A673 (cell line): ENCODE results near the gene RPL37. TPM values are rescaled to one million over a fixed set of nuclear protein-coding genes. Genes with fewer than 3 reads are reported as not detected.

Experiments used
- BruUV-seq: library from RNA; stranded (reverse); fragments of 400-500 nt; replicated peaks from 2 replicates; lab custom pipeline; 2021; lab: Mats Ljungman, UMichigan
- CTCF ChIA-PET: fragments of 300-600 bp; sonication (Branson Sonifier 250); formaldehyde crosslinking; loops from one replicate; lab custom pipeline; 2022; ENCODE audit warnings: antibody characterized with exemption; lab: Charles Lee
- POLR2A ChIA-PET: fragments of 300-600 bp; sonication (Branson Sonifier 250); formaldehyde crosslinking; loops from one replicate; lab custom pipeline; 2022; ENCODE audit warnings: antibody characterized with exemption; ENCODE audit not compliant: low non-redundant PET; lab: Charles Lee
- DNase-seq: peaks from one replicate; pipeline ENCODE4 v3.0.0-alpha.2; 2015; ENCODE audit warnings: low spot score
- H3K27ac ChIP-seq: fragments of 200-600 bp; sonication (generic); 2 replicates; pipeline ENCODE4 v1.5.1; 2016; ENCODE audit warnings: mixed run types, low read depth, mild to moderate bottlenecking, mixed read lengths, antibody characterized with exemption, low read length; ENCODE audit not compliant: poor library complexity, severe bottlenecking
- H3K27me3 ChIP-seq: fragments of 200-600 bp; sonication (generic); replicated peaks from 2 replicates; pipeline ENCODE4 v1.6.1; 2017; ENCODE audit warnings: mixed run types, low read depth, mild to moderate bottlenecking, mixed read lengths, antibody characterized with exemption, low read length; ENCODE audit not compliant: insufficient read depth, poor library complexity
- H3K36me3 ChIP-seq: fragments of 200-600 bp; sonication (generic); 2 replicates; pipeline ENCODE4 v1.6.1; 2016; ENCODE audit warnings: mixed run types, mild to moderate bottlenecking, mixed read lengths, antibody characterized with exemption, low read length; ENCODE audit not compliant: insufficient read depth, poor library complexity, severe bottlenecking
- H3K4me1 ChIP-seq: fragments of 200-600 bp; sonication (generic); 2 replicates; pipeline ENCODE4 v1.6.1; 2017; ENCODE audit warnings: mixed run types, mild to moderate bottlenecking, mixed read lengths, antibody characterized with exemption, low read length; ENCODE audit not compliant: insufficient read depth, poor library complexity, severe bottlenecking
- H3K4me3 ChIP-seq: fragments of 200-600 bp; sonication (generic); 2 replicates; pipeline ENCODE4 v1.5.1; 2016; ENCODE audit warnings: low read depth, mixed run types, mild to moderate bottlenecking, mixed read lengths, low read length; ENCODE audit not compliant: poor library complexity, severe bottlenecking
- H3K9me3 ChIP-seq: fragments of 200-600 bp; sonication (generic); 2 replicates; pipeline ENCODE4 v1.6.1; 2016; ENCODE audit warnings: mixed run types, low read depth, mild to moderate bottlenecking, mixed read lengths, antibody characterized with exemption, low read length; ENCODE audit not compliant: poor library complexity, severe bottlenecking
- CTCF ChIP-seq: fragments of 300-800, 200-600 bp; sonication (generic); conservative IDR thresholded peaks from 2 replicates; pipeline ENCODE4 v1.5.1; 2017; ENCODE audit warnings: low read depth, mild to moderate bottlenecking, antibody characterized with exemption, low read length, moderate library complexity, mixed read lengths
- EZH2 ChIP-seq: fragments of 200-600 bp; sonication (generic); IDR thresholded peaks from 2 replicates; pipeline ENCODE4 v1.6.1; 2017; ENCODE audit warnings: borderline replicate concordance, low read depth, mild to moderate bottlenecking, mixed read lengths, antibody characterized with exemption, low read length; ENCODE audit not compliant: poor library complexity, severe bottlenecking
- intact Hi-C: fragments of 100-400 bp; cut with micrococcal nuclease; formaldehyde crosslinking; loops from one replicate; pipeline ENCODE4 v1.10.0; 2022; ENCODE audit not compliant: unreplicated experiment
- total RNA-seq: library from RNA; stranded (reverse); gene quantifications from 2 replicates; pipeline ENCODE4 v1.2.3, GENCODE V29; 2021

RPL37 gene
- total RNA-seq, 1 experiment from 2014 or later, result 1,502 TPM

- no peak for DNase-seq
- TF ChIP-seq CTCF, result no peak
- no peak for TF ChIP-seq EZH2
- H3K36me3 ChIP-seq, result peaks cover 32% of the 10 kb centered on the region
- intact Hi-C loops, result no loop called here
- POLR2A ChIA-PET, result interaction anchor here (0.5 kb wide), 1 partner anchor 1363 kb away, joined by 4 read pairs; no protein-coding TSS in a partner anchor
- H3K27me3 ChIP-seq, result no peaks in the 10 kb centered on the region
- H3K27ac ChIP-seq, result no peak overlapping the region
- H3K9me3 ChIP-seq, result no peaks in the 10 kb centered on the region
- no TSS peak for BruUV-seq
- H3K4me3 ChIP-seq, result no peak overlapping the region
- CTCF ChIA-PET, result no interaction called here
- H3K4me1 ChIP-seq, result peaks cover 17% of the 10 kb centered on the region
Observed at GRCh38 chr5:40778133-40778532, 56.9 kb downstream of the RPL37 start.

- H3K4me3 ChIP-seq, result no peak overlapping the region
- TF ChIP-seq CTCF (no peak), EZH2 (no peak)
- no peak overlapping the region for H3K27ac ChIP-seq
- H3K27me3 ChIP-seq, result no peaks in the 10 kb centered on the region
- DNase-seq, result no peak
- BruUV-seq, result TSS peak; percentile 3
- no peaks in the 10 kb centered on the region for H3K9me3 ChIP-seq
- intact Hi-C loops, result no loop called here
- CTCF ChIA-PET, result no interaction called here
- POLR2A ChIA-PET, result interaction anchor here (0.6 kb wide), 1 partner anchor 95 kb away, joined by 5 read pairs; no protein-coding TSS in a partner anchor
- H3K36me3 ChIP-seq, result peaks cover 43% of the 10 kb centered on the region
- peaks cover 10% of the 10 kb centered on the region for H3K4me1 ChIP-seq
Observed at GRCh38 chr5:40776658-40776977, 58.4 kb downstream of the RPL37 start.

- no peaks in the 10 kb centered on the region for H3K9me3 ChIP-seq
- DNase-seq, result no peak
- intact Hi-C loops, result no loop called here
- H3K27ac ChIP-seq, result no peak overlapping the region
- peaks cover 49% of the 10 kb centered on the region for H3K36me3 ChIP-seq
- ChIA-PET CTCF (no interaction called here), POLR2A (no interaction called here)
- peaks cover 4% of the 10 kb centered on the region for H3K4me1 ChIP-seq
- no TSS peak for BruUV-seq
- H3K4me3 ChIP-seq, result no peak overlapping the region
- H3K27me3 ChIP-seq, result no peaks in the 10 kb centered on the region
- no peak for TF ChIP-seq CTCF
- TF ChIP-seq EZH2, result no peak
Observed at GRCh38 chr5:40775846-40776657, 59.0 kb downstream of the RPL37 start.

Other genes starting within 250 kb of the RPL37 start
- gene PTGER4, start 155.3 kb downstream of the RPL37 start, total RNA-seq, result 2.1 and 2.5 TPM in 2 replicates
- gene TTC33, start 79.3 kb downstream of the RPL37 start, total RNA-seq, result 17.0 and 19.1 TPM in 2 replicates
- 114 TPM in 2 replicates for gene PRKAA1, start 36.8 kb downstream of the RPL37 start, total RNA-seq
- gene CARD6, start 6.1 kb upstream of the RPL37 start, total RNA-seq, result 7.1 and 8.9 TPM in 2 replicates
- gene C7, start 74.3 kb upstream of the RPL37 start, total RNA-seq, result 11.7 and 22.3 TPM in 2 replicates
- gene MROH2B, start 236.1 kb upstream of the RPL37 start, total RNA-seq, result not detected in 2 replicates